Endodermal cell (in vitro differentiated cells): ENCODE results near the gene ARHGAP22. TPM values are rescaled to one million over a fixed set of nuclear protein-coding genes. Genes with fewer than 3 reads are reported as not detected.

ENCODE experiments used
- DNase-seq: peaks from one replicate; pipeline ENCODE4 v3.0.0-alpha.2; 2017
- H3K27ac ChIP-seq: 2 replicates; pipeline ENCODE4 v1.5.1; 2013; ENCODE audit warnings: mild to moderate bottlenecking, low read depth, low read length, moderate library complexity
- H3K27me3 ChIP-seq: 2 replicates; pipeline ENCODE4 v1.6.1; 2013; ENCODE audit warnings: mild to moderate bottlenecking, low read length, moderate library complexity; ENCODE audit not compliant: insufficient read depth, control insufficient read depth, poor library complexity, severe bottlenecking
- H3K36me3 ChIP-seq: 2 replicates; pipeline ENCODE4 v1.7.0; 2013; ENCODE audit warnings: mild to moderate bottlenecking, low read length, moderate library complexity; ENCODE audit not compliant: control insufficient read depth, insufficient read depth
- H3K4me1 ChIP-seq: one replicate; pipeline ENCODE4 v1.7.0; 2013; ENCODE audit warnings: low read length; ENCODE audit not compliant: control insufficient read depth, insufficient read depth
- H3K4me3 ChIP-seq: 2 replicates; pipeline ENCODE4 v1.5.1; 2013; ENCODE audit warnings: mild to moderate bottlenecking, low read length, moderate library complexity
- H3K9ac ChIP-seq: 2 replicates; pipeline ENCODE4 v1.6.1; 2013; ENCODE audit warnings: mild to moderate bottlenecking, low read length, moderate library complexity; ENCODE audit not compliant: poor library complexity, severe bottlenecking; ENCODE audit errors: extremely low read depth
- H3K9me3 ChIP-seq: 2 replicates; pipeline ENCODE4 v1.6.1; 2013; ENCODE audit warnings: mild to moderate bottlenecking, low read length, moderate library complexity; ENCODE audit not compliant: control insufficient read depth
- H3K27ac Mint-ChIP-seq: 2 replicates; pipeline ENCODE4 v1.8.0; 2020; ENCODE audit warnings: mixed read lengths
- H3K27me3 Mint-ChIP-seq: 2 replicates; pipeline ENCODE4 v1.8.0; 2021; ENCODE audit warnings: mild to moderate bottlenecking, mixed read lengths; ENCODE audit not compliant: insufficient read depth
- H3K36me3 Mint-ChIP-seq: 2 replicates; pipeline ENCODE4 v1.8.0; 2020; ENCODE audit warnings: low read depth, mixed read lengths
- H3K4me1 Mint-ChIP-seq: 2 replicates; pipeline ENCODE4 v1.8.0; 2020; ENCODE audit warnings: mixed read lengths
- H3K4me3 Mint-ChIP-seq: 2 replicates; pipeline ENCODE4 v1.8.0; 2020; ENCODE audit warnings: mild to moderate bottlenecking, moderate library complexity, mixed read lengths
- H3K9me3 Mint-ChIP-seq: 2 replicates; pipeline ENCODE4 v1.8.0; 2020; ENCODE audit warnings: mild to moderate bottlenecking, mixed read lengths
- CTCF ChIP-seq: fragments of 200-600 bp; sonication (generic); conservative IDR thresholded peaks from 2 replicates; pipeline ENCODE4 v1.5.0; 2021; ENCODE audit warnings: antibody characterized with exemption, mild to moderate bottlenecking
- WGBS, 2 experiments: methylation state at CpG; one replicate each; pipeline versions ENCODE4 v1.1.5 to v1.1.7; 2013; ENCODE audit warnings: missing lambda C conversion rate in 2 of 2, mixed read lengths in 1 of 2; ENCODE audit not compliant: insufficient coverage in 1 of 2, insufficient read length in 1 of 2; 5-methylcytosine and 5-hydroxymethylcytosine counted together
- total RNA-seq, 2 donors: library from RNA; stranded (reverse); fragmentation: NEBNext Ultra II Directional in 1 of 2; extraction: Animal tissue kit (Norgen Biotek cat#: 25700) in 1 of 2; gene quantifications; 2 replicates in 1 of 2; 3 replicates in 1 of 2; pipeline ENCODE4 v1.2.1, GENCODE V29; 2021

The ARHGAP22 gene
- total RNA-seq, 2 donors from 2014 or later = 10.3 to 14.1 TPM

- 80 to 92% methylated on average over 1 to 2 of the region's 2 CpGs for WGBS, 2 experiments
- Histone ChIP-seq H3K4me3 (no peak overlapping the region), H3K9me3 (peaks cover 8% of the 10 kb centered on the region), H3K4me1 (peaks cover 3% of the 10 kb centered on the region), H3K36me3 (no peaks in the 10 kb centered on the region), H3K9ac (no peak overlapping the region), H3K27me3 (peaks cover 2% of the 10 kb centered on the region), H3K27ac (no peak overlapping the region)
- Mint-ChIP-seq H3K4me3 (no peak overlapping the region), H3K27me3 (peaks cover under 1% of the 10 kb centered on the region), H3K4me1 (peaks cover 8% of the 10 kb centered on the region), H3K27ac (no peak overlapping the region), H3K36me3 (no peaks in the 10 kb centered on the region), H3K9me3 (peaks cover 5% of the 10 kb centered on the region)
- DNase-seq = no peak
- TF ChIP-seq CTCF = no peak
Observed at GRCh38 chr10:48460182-48460581, 144.7 kb downstream of the ARHGAP22 start.

- peak; percentile 60 for TF ChIP-seq CTCF
- WGBS, 2 experiments = 89 to 91% methylated on average over 9 to 23 of the region's 23 CpGs
- H3K4me1 Mint-ChIP-seq = peaks cover 14% of the 10 kb centered on the region
Observed at GRCh38 chr10:48459270-48460150, 145.4 kb downstream of the ARHGAP22 start.

GRCh38 chr10:48458662-48459048 lies 146.2 kb downstream of the ARHGAP22 start:
- TF ChIP-seq CTCF = no peak
- Mint-ChIP-seq H3K9me3 (peaks cover 5% of the 10 kb centered on the region), H3K27ac (no peak overlapping the region), H3K36me3 (no peaks in the 10 kb centered on the region), H3K4me3 (no peak overlapping the region), H3K27me3 (no peaks in the 10 kb centered on the region), H3K4me1 (peaks cover 17% of the 10 kb centered on the region)
- 63 to 69% methylated on average over 5 to 6 of the region's 6 CpGs for WGBS, 2 experiments
- H3K27me3 ChIP-seq = no peaks in the 10 kb centered on the region
- no peaks in the 10 kb centered on the region for H3K36me3 ChIP-seq
- DNase-seq = peak; percentile 29
- peaks cover 16% of the 10 kb centered on the region for H3K4me1 ChIP-seq
- peaks cover 8% of the 10 kb centered on the region for H3K9me3 ChIP-seq
- H3K4me3 ChIP-seq = no peak overlapping the region
- H3K27ac ChIP-seq = no peak overlapping the region
- H3K9ac ChIP-seq = no peak overlapping the region

More at GRCh38 chr10:48459270-48460150, 145.4 kb downstream of the ARHGAP22 start:
- Histone ChIP-seq H3K4me1 (peaks cover 10% of the 10 kb centered on the region), H3K9ac (no peak overlapping the region), H3K36me3 (no peaks in the 10 kb centered on the region), H3K27ac (no peak overlapping the region), H3K9me3 (peaks cover 8% of the 10 kb centered on the region), H3K4me3 (no peak overlapping the region), H3K27me3 (no peaks in the 10 kb centered on the region)
- Mint-ChIP-seq H3K27ac (no peak overlapping the region), H3K36me3 (no peaks in the 10 kb centered on the region), H3K4me3 (no peak overlapping the region), H3K27me3 (no peaks in the 10 kb centered on the region), H3K9me3 (peaks cover 5% of the 10 kb centered on the region)
- peak; percentile 81 for DNase-seq
